ENCODE results near the gene SLC7A1. TPM values are rescaled to one million over a fixed set of nuclear protein-coding genes. Genes with fewer than 3 reads are reported as not detected.

SLC7A1 gene
- total and polyA plus RNA-seq, 4 donors = 0.90 to 22.6 (median 1.4) TPM

GRCh38 chr13:29598321-29598720 lies 2.8 kb upstream of the SLC7A1 start:
- no peaks in the 10 kb centered on the region for H3K36me3 ChIP-seq (ENCODE audit: control insufficient read depth in 4 of 4, insufficient read depth in 3 of 4, low read depth in 1 of 4, low read length in 3 of 4)
- H3K27ac ChIP-seq (ENCODE audit: low read depth in 1 of 2, low read length in 2 of 2) = no peak overlapping the region
- no peak overlapping the region for H3K4me3 ChIP-seq (ENCODE audit: low read depth in 1 of 3, low read length in 3 of 3)
- H3K4me1 ChIP-seq (ENCODE audit: control insufficient read depth in 4 of 4, insufficient read depth in 4 of 4, low read length in 3 of 4) = peaks cover 3 to 12% (median 8%) of the 10 kb centered on the region in 4 donors
- DNase-seq (ENCODE audit: low spot score) = no peak
- H3K9me3 ChIP-seq (ENCODE audit: control insufficient read depth in 4 of 4, low read length in 3 of 4) = no peaks in the 10 kb centered on the region
- H3K9ac ChIP-seq (ENCODE audit: low read depth in 1 of 2, low read length in 2 of 2) = no peak overlapping the region
- H3K27me3 ChIP-seq (ENCODE audit: control insufficient read depth in 4 of 4, insufficient read depth in 4 of 4, low read length in 3 of 4) = no peaks in the 10 kb centered on the region
- TF ChIP-seq YY1 (IDR thresholded peaks at IDR 0.05) (no peak), NR2F2 (IDR thresholded peaks at IDR 0.05) (no peak), HNF4A (conservative IDR thresholded peaks at IDR 0.05) (no peak)
- TF ChIP-seq, protein P1, sequence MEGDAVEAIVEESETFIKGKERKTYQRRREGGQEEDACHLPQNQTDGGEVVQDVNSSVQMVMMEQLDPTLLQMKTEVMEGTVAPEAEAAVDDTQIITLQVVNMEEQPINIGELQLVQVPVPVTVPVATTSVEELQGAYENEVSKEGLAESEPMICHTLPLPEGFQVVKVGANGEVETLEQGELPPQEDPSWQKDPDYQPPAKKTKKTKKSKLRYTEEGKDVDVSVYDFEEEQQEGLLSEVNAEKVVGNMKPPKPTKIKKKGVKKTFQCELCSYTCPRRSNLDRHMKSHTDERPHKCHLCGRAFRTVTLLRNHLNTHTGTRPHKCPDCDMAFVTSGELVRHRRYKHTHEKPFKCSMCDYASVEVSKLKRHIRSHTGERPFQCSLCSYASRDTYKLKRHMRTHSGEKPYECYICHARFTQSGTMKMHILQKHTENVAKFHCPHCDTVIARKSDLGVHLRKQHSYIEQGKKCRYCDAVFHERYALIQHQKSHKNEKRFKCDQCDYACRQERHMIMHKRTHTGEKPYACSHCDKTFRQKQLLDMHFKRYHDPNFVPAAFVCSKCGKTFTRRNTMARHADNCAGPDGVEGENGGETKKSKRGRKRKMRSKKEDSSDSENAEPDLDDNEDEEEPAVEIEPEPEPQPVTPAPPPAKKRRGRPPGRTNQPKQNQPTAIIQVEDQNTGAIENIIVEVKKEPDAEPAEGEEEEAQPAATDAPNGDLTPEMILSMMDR (IDR thresholded peaks at IDR 0.05; ENCODE audit: low read depth, low read length, missing input control) = no peak
- TF ChIP-seq, protein P2, sequence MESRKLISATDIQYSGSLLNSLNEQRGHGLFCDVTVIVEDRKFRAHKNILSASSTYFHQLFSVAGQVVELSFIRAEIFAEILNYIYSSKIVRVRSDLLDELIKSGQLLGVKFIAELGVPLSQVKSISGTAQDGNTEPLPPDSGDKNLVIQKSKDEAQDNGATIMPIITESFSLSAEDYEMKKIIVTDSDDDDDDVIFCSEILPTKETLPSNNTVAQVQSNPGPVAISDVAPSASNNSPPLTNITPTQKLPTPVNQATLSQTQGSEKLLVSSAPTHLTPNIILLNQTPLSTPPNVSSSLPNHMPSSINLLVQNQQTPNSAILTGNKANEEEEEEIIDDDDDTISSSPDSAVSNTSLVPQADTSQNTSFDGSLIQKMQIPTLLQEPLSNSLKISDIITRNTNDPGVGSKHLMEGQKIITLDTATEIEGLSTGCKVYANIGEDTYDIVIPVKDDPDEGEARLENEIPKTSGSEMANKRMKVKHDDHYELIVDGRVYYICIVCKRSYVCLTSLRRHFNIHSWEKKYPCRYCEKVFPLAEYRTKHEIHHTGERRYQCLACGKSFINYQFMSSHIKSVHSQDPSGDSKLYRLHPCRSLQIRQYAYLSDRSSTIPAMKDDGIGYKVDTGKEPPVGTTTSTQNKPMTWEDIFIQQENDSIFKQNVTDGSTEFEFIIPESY (IDR thresholded peaks at IDR 0.05) = no peak
- WGBS = 90% methylated on average over 2 of the region's 2 CpGs

- DNase-seq (ENCODE audit: low spot score) = no peak
- WGBS = 95% methylated on average over 3 of the region's 3 CpGs
- H3K27ac ChIP-seq (ENCODE audit: low read depth in 1 of 2, low read length in 2 of 2) = no peak overlapping the region
- no peak overlapping the region for H3K4me3 ChIP-seq (ENCODE audit: low read depth in 1 of 3, low read length in 3 of 3)
- no peaks in the 10 kb centered on the region for H3K36me3 ChIP-seq (ENCODE audit: control insufficient read depth in 4 of 4, insufficient read depth in 3 of 4, low read depth in 1 of 4, low read length in 3 of 4)
- TF ChIP-seq YY1 (IDR thresholded peaks at IDR 0.05) = no peak
- TF ChIP-seq GABPA (IDR thresholded peaks at IDR 0.05 in 1 of 2, conservative IDR thresholded peaks at IDR 0.05 in 1 of 2) = no peak
- TF ChIP-seq HNF4A (conservative IDR thresholded peaks at IDR 0.05) = no peak
- TF ChIP-seq, protein P3, sequence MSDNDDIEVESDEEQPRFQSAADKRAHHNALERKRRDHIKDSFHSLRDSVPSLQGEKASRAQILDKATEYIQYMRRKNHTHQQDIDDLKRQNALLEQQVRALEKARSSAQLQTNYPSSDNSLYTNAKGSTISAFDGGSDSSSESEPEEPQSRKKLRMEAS (IDR thresholded peaks at IDR 0.05) = no peak
- TF ChIP-seq SP1 (IDR thresholded peaks at IDR 0.05) = no peak
- H3K4me1 ChIP-seq (ENCODE audit: control insufficient read depth in 4 of 4, insufficient read depth in 4 of 4, low read length in 3 of 4) = peaks cover 3 to 12% (median 8%) of the 10 kb centered on the region in 4 donors
- H3K9ac ChIP-seq (ENCODE audit: low read depth in 1 of 2, low read length in 2 of 2) = no peak overlapping the region
- no peaks in the 10 kb centered on the region for H3K27me3 ChIP-seq (ENCODE audit: control insufficient read depth in 4 of 4, insufficient read depth in 4 of 4, low read length in 3 of 4)
- no peaks in the 10 kb centered on the region for H3K9me3 ChIP-seq (ENCODE audit: control insufficient read depth in 4 of 4, low read length in 3 of 4)
These were observed 2.2 kb upstream of the SLC7A1 start for GRCh38 chr13:29597706-29598105.

GRCh38 chr13:29597246-29597645 lies 1.8 kb upstream of the SLC7A1 start:
- Histone ChIP-seq H3K9ac (ENCODE audit: low read depth in 1 of 2, low read length in 2 of 2) (no peak overlapping the region), H3K27me3 (ENCODE audit: control insufficient read depth in 4 of 4, insufficient read depth in 4 of 4, low read length in 3 of 4) (no peaks in the 10 kb centered on the region), H3K36me3 (ENCODE audit: control insufficient read depth in 4 of 4, insufficient read depth in 3 of 4, low read depth in 1 of 4, low read length in 3 of 4) (no peaks in the 10 kb centered on the region), H3K4me1 (ENCODE audit: control insufficient read depth in 4 of 4, insufficient read depth in 4 of 4, low read length in 3 of 4) (peaks cover 3 to 12% (median 8%) of the 10 kb centered on the region in 4 donors), H3K9me3 (ENCODE audit: control insufficient read depth in 4 of 4, low read length in 3 of 4) (no peaks in the 10 kb centered on the region), H3K4me3 (ENCODE audit: low read depth in 1 of 3, low read length in 3 of 3) (no peak overlapping the region), H3K27ac (ENCODE audit: low read depth in 1 of 2, low read length in 2 of 2) (no peak overlapping the region)
- WGBS = 94% methylated on average over 10 of the region's 10 CpGs
- DNase-seq (ENCODE audit: low spot score) = no peak
- TF ChIP-seq TAF1 (conservative IDR thresholded peaks at IDR 0.05) = no peak
- no peak for TF ChIP-seq EGR1 (IDR thresholded peaks at IDR 0.05; ENCODE audit: low read depth in 2 of 2)
- no peak for TF ChIP-seq HNF4G (IDR thresholded peaks at IDR 0.05)
- TF ChIP-seq, protein P3 (IDR thresholded peaks at IDR 0.05) = no peak
- no peak for TF ChIP-seq ATF3 (IDR thresholded peaks at IDR 0.05)
- TF ChIP-seq GABPA (IDR thresholded peaks at IDR 0.05 in 1 of 2, conservative IDR thresholded peaks at IDR 0.05 in 1 of 2) = no peak
- TF ChIP-seq, protein P2 (IDR thresholded peaks at IDR 0.05) = no peak
- TF ChIP-seq SP1 (IDR thresholded peaks at IDR 0.05) = no peak
- no peak for TF ChIP-seq JUND (IDR thresholded peaks at IDR 0.05)
